GM12878 (cell line): ENCODE results near the gene CORO7. TPM values are rescaled to one million over a fixed set of nuclear protein-coding genes. Genes with fewer than 3 reads are reported as not detected.

Experiments used
- ATAC-seq: fragments of 200-7000 bp; cut with Tn5 transposase; 3 replicates; pipeline ENCODE4 v1.9.1; 2020; ENCODE audit warnings: mild to moderate bottlenecking, moderate library complexity
- BruUV-seq: library from RNA; stranded (reverse); fragments of 400-500 nt; replicated peaks from 2 replicates; lab custom pipeline; 2021; lab: Mats Ljungman, UMichigan
- CTCF ChIA-PET: fragments of 300-600 bp; sonication (Branson Sonifier 250); formaldehyde crosslinking; extraction: SDS; loops from one replicate; lab custom pipeline; 2021; ENCODE audit warnings: inconsistent platforms; lab: Yijun Ruan, JAX
- POLR2A ChIA-PET: fragments of 350-600 bp; formaldehyde crosslinking; extraction: SDS; loops from one replicate; lab custom pipeline; 2021; ENCODE audit warnings: inconsistent platforms; lab: Charles Lee
- RAD21 ChIA-PET: fragments of 300-600 bp; sonication (Branson Sonifier 250); formaldehyde crosslinking; loops from one replicate; lab custom pipeline; 2023; ENCODE audit warnings: antibody characterized with exemption; ENCODE audit not compliant: unreplicated experiment; lab: Charles Lee
- SMC1A ChIA-PET: fragments of 300-600 bp; sonication (Branson Sonifier 250); formaldehyde crosslinking; loops from one replicate; lab custom pipeline; 2023; ENCODE audit not compliant: unreplicated experiment, uncharacterized antibody; lab: Charles Lee
- DNase-seq: peaks from one replicate; pipeline ENCODE4 v3.0.0-alpha.2; 2011; ENCODE audit warnings: low read depth, low spot score
- FAIRE-seq: peaks from 3 replicates; lab custom pipeline; 2011; peaks lifted over from hg19 to GRCh38; lab: Jason Lieb, UNC
- H2AFZ ChIP-seq: 2 replicates; pipeline ENCODE4 v1.6.0; 2011; ENCODE audit warnings: low read depth, low read length, control low read depth; ENCODE audit not compliant: control insufficient read depth
- H3K27ac ChIP-seq: 2 replicates; pipeline ENCODE4 v1.5.1; 2011; ENCODE audit warnings: control low read depth; ENCODE audit not compliant: control insufficient read depth, insufficient read depth
- H3K27me3 ChIP-seq, 2 experiments: replicated peaks in 1 of 2; 2 replicates each; pipeline versions ENCODE4 v1.6.0 to v1.6.1; 2011; ENCODE audit warnings: low read length in 1 of 2; ENCODE audit not compliant: control insufficient read depth in 2 of 2, insufficient read depth in 2 of 2
- H3K36me3 ChIP-seq, 2 experiments: 2 replicates each; pipeline ENCODE4 v1.5.1; 2011; ENCODE audit warnings: low read length in 1 of 2; ENCODE audit not compliant: control insufficient read depth in 2 of 2, insufficient read depth in 2 of 2
- H3K4me1 ChIP-seq: 2 replicates; pipeline ENCODE4 v1.6.1; 2011; ENCODE audit warnings: mild to moderate bottlenecking, low read length, moderate library complexity, mixed read lengths; ENCODE audit not compliant: control insufficient read depth, insufficient read depth
- H3K4me2 ChIP-seq: 2 replicates; pipeline ENCODE4 v1.6.0; 2011; ENCODE audit warnings: control low read depth; ENCODE audit not compliant: control insufficient read depth, insufficient read depth
- H3K4me3 ChIP-seq: fragments of 200-600 bp; sonication (generic); 2 replicates; pipeline ENCODE4 v1.5.1; 2016
- H3K79me2 ChIP-seq: 2 replicates; pipeline ENCODE4 v1.6.0; 2011; ENCODE audit warnings: low read length; ENCODE audit not compliant: control insufficient read depth, insufficient read depth
- H3K9ac ChIP-seq: 2 replicates; pipeline ENCODE4 v1.8.0; 2011; ENCODE audit warnings: low read length, control low read depth, mixed read lengths; ENCODE audit not compliant: control insufficient read depth, insufficient read depth
- H3K9me3 ChIP-seq: replicated peaks from 3 replicates; pipeline ENCODE4 v1.5.1; 2011; ENCODE audit warnings: mild to moderate bottlenecking, low read length; ENCODE audit not compliant: control insufficient read depth, insufficient read depth
- H4K20me1 ChIP-seq: 2 replicates; pipeline ENCODE4 v1.6.0; 2011; ENCODE audit not compliant: control insufficient read depth, insufficient read depth
- ATF2 ChIP-seq: IDR thresholded peaks from 2 replicates; pipeline ENCODE4 v1.6.1; 2012; ENCODE audit warnings: low read length, inconsistent platforms
- E4F1 ChIP-seq: fragments of 450-650 bp; IDR thresholded peaks from 2 replicates; pipeline ENCODE4 v1.6.1; 2018; ENCODE audit warnings: borderline replicate concordance, mild to moderate bottlenecking; ENCODE audit not compliant: partially characterized antibody
- EZH2 ChIP-seq: IDR thresholded peaks from 2 replicates; pipeline ENCODE4 v1.6.1; 2012; ENCODE audit warnings: low read depth, mild to moderate bottlenecking, control low read depth, inconsistent platforms, low read length, borderline replicate concordance; ENCODE audit not compliant: control insufficient read depth
- FOXM1 ChIP-seq: IDR thresholded peaks from 2 replicates; pipeline ENCODE4 v1.6.1; 2012; ENCODE audit warnings: low read depth, mild to moderate bottlenecking, inconsistent platforms, low read length, moderate library complexity
- PAX5 ChIP-seq: IDR thresholded peaks from 2 replicates; pipeline ENCODE4 v1.6.1; 2011; ENCODE audit warnings: low read depth, low read length, borderline replicate concordance
- PAX8 ChIP-seq: fragments of 450-650 bp; IDR thresholded peaks from 2 replicates; pipeline ENCODE4 v1.6.1; 2017; ENCODE audit warnings: mild to moderate bottlenecking, moderate library complexity
- POU2F2 ChIP-seq: IDR thresholded peaks from 3 replicates; pipeline ENCODE4 v1.6.1; 2011; ENCODE audit warnings: low read depth, mild to moderate bottlenecking, low read length, borderline replicate concordance
- TBL1XR1 ChIP-seq: IDR thresholded peaks from 2 replicates; pipeline ENCODE4 v1.6.1; 2012; ENCODE audit warnings: low read depth, low read length, improper control_type of control experiment
- ZNF217 ChIP-seq: fragments of 450-650 bp; IDR thresholded peaks from 2 replicates; pipeline ENCODE4 v1.6.1; 2017; ENCODE audit warnings: antibody characterized with exemption, mild to moderate bottlenecking
- ZSCAN29 ChIP-seq: fragments of 450-650 bp; IDR thresholded peaks from 2 replicates; pipeline ENCODE4 v1.6.1; 2017; ENCODE audit warnings: mild to moderate bottlenecking, moderate library complexity
- WGBS: methylation state at CpG from one replicate; pipeline ENCODE4 v1.1.6; 2016; ENCODE audit warnings: low lambda C conversion rate; ENCODE audit not compliant: insufficient replicate concordance, insufficient coverage; ENCODE audit errors: missing lambda C conversion rate; 5-methylcytosine and 5-hydroxymethylcytosine counted together
- in situ Hi-C: fragments of 300-500 bp; cut with MboI; formaldehyde crosslinking; loops from 9 replicates; pipeline ENCODE4 v1.14.3; 2018; ENCODE audit warnings: mixed read lengths
- intact Hi-C: fragments of 100-400 bp; cut with micrococcal nuclease; formaldehyde crosslinking; loops from one replicate; pipeline ENCODE4 v1.14.2; 2022; ENCODE audit not compliant: unreplicated experiment
- polyA plus RNA-seq, 11 experiments: library from polyadenylated mRNA; depleted of rRNA in 4 of 11; unstranded in 6 of 11; stranded (reverse) in 5 of 11; fragments of >200 nt; fragmentation: Nextera tagmentation in 4 of 11; fragmentation: Illumina TruSeq in 1 of 11; extraction: Ambion mirVana in 4 of 11; extraction: Trizol in 1 of 11; gene quantifications; 1 replicate in 1 of 11; 2 replicates in 10 of 11; pipeline versions ENCODE4 v1.2.1 to v1.2.3, GENCODE V29; 2011 to 2016; ENCODE audit warnings: inconsistent platforms in 2 of 11, missing spikeins in 2 of 11, low read depth in 1 of 11
- total RNA-seq, 4 experiments: library from RNA; depleted of rRNA in 3 of 4; stranded (reverse); fragments of >200 nt in 3 of 4; fragmentation: Illumina TruSeq in 1 of 4; extraction: Trizol in 1 of 4; gene quantifications; 2 replicates each; pipeline versions ENCODE4 v1.2.1 to v1.2.3, GENCODE V29; 2013 to 2021
- TF ChIP-seq, protein P1 (sequence below): fragments of 450-650 bp; IDR thresholded peaks from 2 replicates; pipeline ENCODE4 v1.6.1; 2014; ENCODE audit warnings: mild to moderate bottlenecking

CORO7 gene
- total and polyA plus RNA-seq, 10 of the 15 experiments (the other 5 are each of a cell fraction or from before 2014, with no cell fraction given): 0.64 to 89.2 (median 43.7) TPM

- TF ChIP-seq E4F1 (no peak), ZNF217 (no peak), PAX8 (no peak), FOXM1 (no peak), EZH2 (no peak), PAX5 (no peak)
These were observed 92.4 kb downstream of the CORO7 start (continued) for GRCh38 chr16:4323845-4324488.

DNA sequence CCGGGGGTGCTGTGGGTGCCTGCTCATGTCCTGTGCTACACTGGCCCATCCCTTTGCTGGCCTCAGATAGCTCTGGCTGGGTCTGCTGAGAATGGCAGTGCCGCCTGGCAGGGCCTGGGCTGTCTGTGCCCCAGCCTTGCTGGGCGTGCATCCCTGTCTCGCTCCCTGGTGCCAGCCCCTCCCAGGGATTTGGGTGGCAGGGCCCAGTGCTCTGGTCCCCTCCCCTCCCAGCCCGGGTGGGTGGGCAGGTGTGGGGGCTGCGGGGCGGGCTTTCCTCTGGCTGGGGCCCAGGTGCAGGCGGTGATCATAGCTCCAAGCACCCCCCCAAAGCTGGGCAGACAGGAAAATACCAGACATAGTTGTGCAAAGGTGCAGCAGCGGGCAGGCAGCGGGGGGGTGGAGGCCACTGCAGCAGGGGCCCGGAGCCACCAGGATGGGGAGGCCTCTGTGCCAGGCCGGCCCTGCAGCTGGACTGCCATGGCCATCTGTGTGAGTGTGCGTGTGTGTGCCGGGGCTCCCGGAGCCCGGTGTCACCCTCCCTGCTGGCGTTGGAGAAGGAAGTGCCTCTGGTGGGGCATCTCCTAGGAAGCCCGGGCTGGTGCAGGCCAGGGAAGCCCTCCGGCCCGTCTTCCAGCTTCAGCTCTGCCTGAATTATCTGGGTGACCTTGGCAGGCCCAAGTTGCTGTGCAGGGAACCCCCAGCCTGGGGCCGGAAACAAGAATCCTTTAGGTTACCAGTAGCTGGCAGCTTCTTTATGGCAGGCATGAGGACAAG is 93.1 kb downstream of the CORO7 start:
- ChIA-PET SMC1A (no interaction called here), CTCF (interaction anchor here (0.9 to 12.1 kb wide), 4 partner anchors 9 to 70 kb away, joined by 3 to 145 read pairs (median 72); no protein-coding TSS in a partner anchor), RAD21 (no interaction called here), POLR2A (no interaction called here)
- H3K36me3 ChIP-seq: no peaks in the 10 kb centered on the region
- ATAC-seq (no peak), FAIRE-seq (no peak), DNase-seq (no peak)
- H3K4me1 ChIP-seq: peaks cover 14% of the 10 kb centered on the region
- no peaks in the 10 kb centered on the region for H3K27me3 ChIP-seq
- H3K4me3 ChIP-seq: no peak overlapping the region
- H3K9ac ChIP-seq: no peak overlapping the region
- no peak overlapping the region for H2AFZ ChIP-seq
- H3K27ac ChIP-seq: no peak overlapping the region
- 61% methylated on average over 21 of the region's 21 CpGs for WGBS
- in situ Hi-C loops: no loop called here
- intact Hi-C loops: no loop called here
- no peaks in the 10 kb centered on the region for H4K20me1 ChIP-seq
- no peak overlapping the region for H3K4me2 ChIP-seq
- TF ChIP-seq ATF2 (no peak), ZSCAN29 (no peak), TBL1XR1 (no peak), POU2F2 (no peak)
- TF ChIP-seq, protein P1, sequence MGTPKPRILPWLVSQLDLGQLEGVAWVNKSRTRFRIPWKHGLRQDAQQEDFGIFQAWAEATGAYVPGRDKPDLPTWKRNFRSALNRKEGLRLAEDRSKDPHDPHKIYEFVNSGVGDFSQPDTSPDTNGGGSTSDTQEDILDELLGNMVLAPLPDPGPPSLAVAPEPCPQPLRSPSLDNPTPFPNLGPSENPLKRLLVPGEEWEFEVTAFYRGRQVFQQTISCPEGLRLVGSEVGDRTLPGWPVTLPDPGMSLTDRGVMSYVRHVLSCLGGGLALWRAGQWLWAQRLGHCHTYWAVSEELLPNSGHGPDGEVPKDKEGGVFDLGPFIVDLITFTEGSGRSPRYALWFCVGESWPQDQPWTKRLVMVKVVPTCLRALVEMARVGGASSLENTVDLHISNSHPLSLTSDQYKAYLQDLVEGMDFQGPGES: no peak
- H3K9me3 ChIP-seq: no peaks in the 10 kb centered on the region
- BruUV-seq: no TSS peak
- H3K79me2 ChIP-seq: no peaks in the 10 kb centered on the region
